GM15510 (cell line): ENCODE data around the gene PIGA.

Experiments
- POLR2A ChIP-seq: IDR thresholded peaks from 3 replicates; pipeline ENCODE4 v1.6.1; 2011; ENCODE audit warnings: borderline replicate concordance; ENCODE audit not compliant: insufficient read length; ENCODE audit errors: extremely low read depth

The PIGA gene

GRCh38 chrX:15340867-15341266 lies 5.5 kb upstream of the PIGA start:
- no peak for TF ChIP-seq POLR2A

- no peak for TF ChIP-seq POLR2A
Observed at GRCh38 chrX:15336023-15336413, 695 bp upstream of the PIGA start.

GRCh38 chrX:15334561-15334960 lies 762 bp downstream of the PIGA start:
- TF ChIP-seq POLR2A: no peak

- no peak for TF ChIP-seq POLR2A
Observed at GRCh38 chrX:15328821-15329220, 6.5 kb downstream of the PIGA start.

DNA sequence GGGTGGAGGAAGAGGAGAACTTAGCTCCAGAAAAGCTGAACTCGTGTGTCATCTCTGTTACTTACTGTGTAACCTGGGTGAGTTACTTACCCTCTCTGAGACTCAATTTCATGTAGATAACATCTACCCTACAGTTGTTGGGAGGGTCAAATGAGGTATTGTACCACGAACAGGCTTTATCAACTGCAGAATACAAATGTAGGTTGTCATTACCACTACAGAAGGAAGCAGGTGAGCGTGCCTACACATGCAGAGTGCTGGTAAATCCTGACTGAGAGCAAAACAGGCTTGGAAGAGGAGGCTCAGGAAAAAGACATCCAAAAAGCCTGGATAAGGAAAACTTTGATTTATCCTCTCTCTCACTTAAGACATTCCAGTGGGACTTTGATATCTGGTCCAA lies 7.2 kb downstream of the PIGA start:
- no peak for TF ChIP-seq POLR2A

- TF ChIP-seq POLR2A: no peak
Observed at GRCh38 chrX:15322472-15322871, 12.9 kb downstream of the PIGA start.

- no peak for TF ChIP-seq POLR2A
Observed at GRCh38 chrX:15322072-15322471, 13.3 kb downstream of the PIGA start.

GRCh38 chrX:15321447-15321846 lies 13.9 kb downstream of the PIGA start:
- TF ChIP-seq POLR2A: no peak

DNA sequence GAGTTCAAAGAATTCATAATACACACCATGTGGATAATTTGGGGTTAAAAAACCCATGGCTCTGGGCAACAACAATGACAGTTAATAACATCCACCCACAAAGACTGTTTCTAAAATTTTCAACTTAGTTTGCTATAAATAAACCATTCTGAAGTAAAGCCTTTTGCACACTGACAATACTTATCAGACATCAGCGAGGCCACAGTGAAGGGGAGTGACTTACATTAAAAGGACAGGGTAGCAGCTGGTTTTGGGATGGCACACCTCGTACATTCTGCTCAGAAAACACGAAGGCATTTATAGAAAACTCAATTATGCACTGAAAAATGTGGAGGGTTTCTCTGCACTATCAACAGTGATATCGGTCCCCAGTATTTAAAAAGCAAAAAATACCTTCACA lies 15.0 kb downstream of the PIGA start:
- TF ChIP-seq POLR2A: no peak

- no peak for TF ChIP-seq POLR2A
Observed at GRCh38 chrX:15319075-15319474, 16.2 kb downstream of the PIGA start.

- TF ChIP-seq POLR2A: no peak
Observed at GRCh38 chrX:15315509-15315908, 19.8 kb downstream of the PIGA start, which contains the start of gene ASB11. TSS of gene ASB11 (minus strand) at chrX:15315640. CDS start at chrX:15315605, 35 bp downstream.

GRCh38 chrX:15314472-15314871 lies 20.9 kb downstream of the PIGA start:
- TF ChIP-seq POLR2A: no peak

DNA sequence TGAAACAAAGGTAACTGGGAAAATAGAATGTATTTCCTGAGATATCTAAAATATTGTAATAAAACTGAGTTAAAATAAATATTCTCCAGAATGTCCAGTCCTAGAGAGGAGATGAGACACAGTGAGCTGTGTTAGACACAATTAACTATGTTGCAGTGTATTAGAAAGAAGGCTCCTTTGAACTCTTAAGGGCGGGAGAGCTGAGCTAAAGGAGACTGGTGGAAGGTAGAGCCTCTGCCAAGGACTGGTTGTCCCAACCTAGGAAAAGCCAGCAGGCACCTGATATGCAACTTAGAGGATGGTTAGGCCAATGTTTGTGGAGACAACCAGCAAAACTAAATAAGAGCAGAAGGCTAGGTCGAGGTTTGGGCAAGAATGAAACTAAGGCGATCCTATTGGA lies 24.2 kb downstream of the PIGA start:
- no peak for TF ChIP-seq POLR2A

GRCh38 chrX:15310117-15310516 lies 25.2 kb downstream of the PIGA start:
- TF ChIP-seq POLR2A: no peak

DNA sequence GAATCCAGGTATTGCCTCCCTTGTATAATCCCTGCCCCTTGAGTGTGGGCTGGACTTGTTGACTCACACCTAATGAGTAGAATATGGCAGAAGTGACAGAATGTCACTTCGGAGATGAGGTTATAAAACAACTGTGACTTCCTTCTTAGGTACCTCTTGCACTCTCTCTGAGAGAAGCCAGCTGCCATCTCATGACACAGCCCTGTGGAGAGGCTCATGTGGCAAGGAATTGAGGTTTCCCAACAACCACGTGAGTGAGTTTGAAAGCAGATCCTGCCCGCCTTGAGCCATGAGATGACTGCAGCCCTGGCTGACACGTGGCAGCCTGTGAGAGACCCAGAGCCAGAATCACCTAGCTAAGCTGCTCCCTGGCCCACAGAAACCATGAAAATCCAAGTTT lies 33.4 kb downstream of the PIGA start:
- no peak for TF ChIP-seq POLR2A

GRCh38 chrX:15299941-15300851 lies 35.1 kb downstream of the PIGA start:
- no peak for TF ChIP-seq POLR2A
